ENCODE measurements around the gene SVBP.
"Not testable (repeated sequence)": the region's sequence is repeated elsewhere in the genome, so short reads cannot be mapped to it uniquely, and the experiment has no call there.

SVBP gene

GRCh38 chr1:42841010-42841409, 23.8 kb upstream of the SVBP start:
- no peak for DNase-seq

GRCh38 chr1:42838482-42839190, 21.4 kb upstream of the SVBP start:
- DNase-seq = no peak

- DNase-seq = no peak
Observed at GRCh38 chr1:42837709-42838108, 20.5 kb upstream of the SVBP start.

- DNase-seq = no peak
Observed at GRCh38 chr1:42835422-42835821, 18.2 kb upstream of the SVBP start.

GRCh38 chr1:42834803-42835202, 17.6 kb upstream of the SVBP start:
- no peak for DNase-seq

GRCh38 chr1:42833981-42834380, 16.8 kb upstream of the SVBP start:
- DNase-seq = no peak

- DNase-seq = no peak
Observed at GRCh38 chr1:42832641-42833240, 15.5 kb upstream of the SVBP start.

GRCh38 chr1:42831273-42831672, 14.1 kb upstream of the SVBP start:
- no peak for DNase-seq

GRCh38 chr1:42830631-42831030, 13.4 kb upstream of the SVBP start:
- DNase-seq = no peak

- DNase-seq = no peak
Observed at GRCh38 chr1:42825036-42825851, 8.0 kb upstream of the SVBP start.

- DNase-seq = no peak
Observed at GRCh38 chr1:42824481-42825035, 7.4 kb upstream of the SVBP start.

- no peak for DNase-seq
Observed at GRCh38 chr1:42822800-42823392, 5.7 kb upstream of the SVBP start.

GRCh38 chr1:42821690-42822089, 4.5 kb upstream of the SVBP start:
- DNase-seq = no peak

GRCh38 chr1:42820813-42821212, 3.6 kb upstream of the SVBP start:
- no peak for DNase-seq

- DNase-seq = no peak
Observed at GRCh38 chr1:42817976-42818375, 779 bp upstream of the SVBP start.

GRCh38 chr1:42817440-42817767, 207 bp upstream of the SVBP start:
- DNase-seq = no peak

- DNase-seq = no peak
Observed at GRCh38 chr1:42815941-42816584, 1.1 kb downstream of the SVBP start.

- not testable (repeated sequence) for DNase-seq
Observed at GRCh38 chr1:42814815-42815214, 2.4 kb downstream of the SVBP start.

GRCh38 chr1:42807056-42807668, 10.0 kb downstream of the SVBP start:
- DNase-seq = no peak

GRCh38 chr1:42806593-42806992, 10.6 kb downstream of the SVBP start:
- DNase-seq = no peak

- no peak for DNase-seq
Observed at GRCh38 chr1:42806171-42806570, 11.0 kb downstream of the SVBP start.

- DNase-seq = no peak
Observed at GRCh38 chr1:42801832-42802473, 15.2 kb downstream of the SVBP start.

Data from NCI-H146 (cell line).